COLO668 (cell line): ENCODE data around the gene DYNC1H1.
"Not testable (repeated sequence)": the region's sequence is repeated elsewhere in the genome, so short reads cannot be mapped to it uniquely, and the experiment has no call there.

ENCODE experiments used
- DNase-seq: peaks from one replicate; lab custom pipeline; 2025; ENCODE audit not compliant: unreplicated experiment; lab: John Stamatoyannopoulos, UW

DYNC1H1 gene

GRCh38 chr14:101962503-101962874 lies 1.9 kb upstream of the DYNC1H1 start:
- peak; percentile 95 for DNase-seq

DNA sequence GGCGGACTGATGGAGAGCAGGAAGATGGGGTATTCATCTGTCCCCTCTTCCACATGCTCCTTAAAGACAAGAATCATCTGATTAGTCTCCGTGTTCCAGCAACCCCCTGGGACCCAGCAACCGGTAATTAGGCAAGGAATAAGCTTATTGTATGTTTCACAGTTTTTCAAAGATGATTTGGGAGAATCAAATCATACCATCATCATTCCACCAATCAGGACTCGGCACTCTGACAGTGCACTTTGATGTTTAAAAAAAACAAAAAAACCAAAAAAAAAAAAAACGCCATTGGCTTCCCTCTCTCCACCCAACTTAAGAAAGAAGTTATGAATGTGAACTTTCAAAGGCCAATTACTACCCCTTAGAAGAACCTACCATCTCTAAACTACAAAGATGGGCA lies 1.3 kb upstream of the DYNC1H1 start:
- no peak for DNase-seq

DNA sequence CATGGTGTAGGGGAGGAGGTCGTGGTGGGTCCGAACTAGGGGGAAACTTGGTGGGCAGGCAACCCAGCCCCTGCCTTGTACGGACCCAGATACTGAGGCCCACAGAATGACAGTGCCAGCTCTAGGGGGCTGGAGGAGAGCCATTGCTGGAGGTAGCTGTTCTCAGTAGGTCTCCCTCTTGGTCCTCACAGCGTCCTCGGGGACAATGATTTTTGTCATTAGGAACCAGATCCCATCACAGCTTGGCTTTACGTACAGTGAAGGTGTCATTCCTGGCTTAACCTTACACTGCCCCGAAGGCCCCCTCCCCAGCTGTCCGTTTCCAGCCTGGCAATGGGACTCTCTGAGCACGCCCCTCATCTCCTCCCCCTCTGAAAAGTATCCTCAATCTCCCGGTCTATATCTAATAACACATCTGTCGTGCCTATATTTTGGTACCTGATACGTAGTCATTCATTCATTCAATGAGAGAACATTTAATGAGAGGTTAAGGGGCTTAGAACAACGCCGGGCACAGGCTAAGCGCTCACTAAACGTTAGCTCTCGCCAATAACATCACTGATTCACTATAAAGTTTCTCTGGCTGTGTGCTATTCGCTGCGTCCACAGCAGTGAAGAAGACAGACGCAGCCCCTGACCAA lies 597 bp upstream of the DYNC1H1 start:
- DNase-seq, result no peak

DNA sequence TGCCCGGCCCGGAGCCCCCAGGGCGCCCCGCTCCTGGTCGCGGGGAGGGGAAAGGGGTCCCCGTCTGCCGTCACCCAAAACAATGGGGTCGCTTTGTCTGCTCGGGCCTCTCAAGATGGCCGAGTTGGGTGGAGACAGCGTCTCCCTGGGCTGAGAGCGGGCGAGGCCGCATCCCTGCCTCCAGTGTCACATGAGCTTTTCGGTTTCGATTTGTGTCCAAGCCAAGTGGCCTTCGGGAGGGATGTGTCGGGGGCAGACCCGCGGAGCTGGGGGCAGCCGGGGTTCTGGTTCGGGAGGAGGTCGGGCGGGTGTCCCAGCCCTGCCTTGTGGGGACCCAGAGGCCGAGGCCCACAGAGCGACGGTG lies 790 bp downstream of the DYNC1H1 start:
- DNase-seq, result peak; percentile 72

DNA sequence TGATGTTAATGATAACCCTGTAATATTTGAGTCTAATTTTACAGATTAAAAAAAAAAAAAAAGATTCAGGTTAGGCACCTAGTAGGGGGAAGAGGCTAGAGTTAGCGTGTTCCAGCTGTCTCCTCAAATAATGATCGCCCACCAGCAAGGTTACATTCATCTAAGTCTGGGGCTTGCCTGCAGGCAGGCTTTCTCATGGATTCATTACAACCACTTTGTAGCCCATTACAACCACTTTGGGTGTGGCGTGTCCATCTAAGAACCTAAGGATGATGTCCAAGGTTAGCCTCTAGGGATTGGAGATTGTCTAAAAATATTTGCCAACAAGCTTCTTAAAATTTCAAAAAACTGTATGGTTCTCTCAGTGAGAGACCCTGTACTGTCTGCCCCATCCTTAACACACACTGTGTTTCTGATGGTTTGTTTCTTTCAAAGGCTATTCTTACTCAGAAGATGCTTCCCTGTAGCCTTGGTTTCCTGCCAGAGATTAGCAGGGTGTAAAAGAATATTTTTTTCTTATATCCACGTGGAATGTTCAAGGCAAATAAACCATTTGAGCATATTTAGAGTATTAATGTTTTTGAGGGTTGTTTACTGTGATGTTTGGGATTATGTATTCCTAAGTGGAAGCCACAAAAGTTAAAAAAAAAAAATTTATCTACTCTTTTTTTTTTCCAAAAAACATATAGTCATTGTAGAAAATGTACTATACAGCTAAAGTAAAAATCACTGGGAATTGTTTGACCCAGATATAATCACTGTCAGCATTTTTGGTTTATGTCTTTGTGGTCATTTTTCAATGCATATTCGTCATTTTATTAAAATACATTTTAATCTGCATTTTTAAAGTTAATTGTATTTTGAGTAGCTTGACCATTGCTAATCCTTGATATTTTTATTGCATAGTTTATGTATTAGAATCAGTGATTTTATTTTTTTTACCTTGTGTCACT lies 1.7 kb downstream of the DYNC1H1 start:
- no peak for DNase-seq

- DNase-seq, result no peak
Observed at GRCh38 chr14:101966742-101967141, 2.4 kb downstream of the DYNC1H1 start.

DNA sequence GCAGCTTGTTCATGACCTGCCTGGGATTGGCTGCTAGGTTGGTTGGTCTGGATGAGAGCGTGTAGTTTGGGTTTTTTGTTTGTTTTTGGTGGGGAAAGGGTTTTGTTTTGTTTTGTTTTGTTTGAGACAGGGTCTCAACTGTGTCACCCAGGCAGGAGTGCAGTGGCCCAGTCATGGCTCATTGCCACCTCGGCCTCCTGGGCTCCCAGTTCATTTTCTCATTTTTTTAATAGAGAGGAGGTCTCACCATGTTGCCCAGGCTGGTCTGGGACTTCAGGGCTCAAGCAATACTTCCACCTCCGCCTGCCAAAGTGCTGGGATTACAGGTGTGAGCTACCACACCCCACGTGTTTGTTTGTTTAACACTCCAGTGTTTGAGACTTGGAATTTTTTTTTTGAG lies 3.8 kb downstream of the DYNC1H1 start:
- DNase-seq, result no peak

GRCh38 chr14:101969481-101969880 lies 5.1 kb downstream of the DYNC1H1 start:
- no peak for DNase-seq

DNA sequence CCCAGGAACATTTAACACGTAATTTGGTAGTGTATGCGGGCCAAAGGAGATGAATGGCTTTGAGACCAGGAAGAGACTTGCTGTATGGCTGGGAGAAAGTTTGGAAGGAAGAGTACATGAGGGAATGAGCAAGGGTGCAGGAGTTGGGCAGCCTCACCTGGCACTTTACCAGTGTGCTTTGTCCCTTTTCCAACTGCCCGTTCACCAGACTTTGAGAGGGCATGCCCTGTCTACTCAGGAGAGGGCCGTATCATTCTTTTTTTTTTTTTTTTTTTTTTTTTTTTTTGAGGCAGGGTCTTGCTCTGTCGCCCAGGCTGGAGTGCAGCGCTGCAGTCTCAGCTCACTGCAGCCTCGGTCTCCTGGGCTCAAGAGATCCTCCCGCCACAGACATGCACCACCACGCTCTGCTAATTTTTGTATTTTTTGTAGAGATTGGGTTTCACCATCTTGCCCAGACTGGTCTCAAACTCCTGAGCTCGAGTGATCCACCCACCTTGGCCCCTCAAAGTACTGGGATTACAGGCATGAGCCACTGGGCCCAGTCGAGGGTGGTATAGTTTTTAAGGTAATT lies 6.5 kb downstream of the DYNC1H1 start:
- DNase-seq, result no peak

DNA sequence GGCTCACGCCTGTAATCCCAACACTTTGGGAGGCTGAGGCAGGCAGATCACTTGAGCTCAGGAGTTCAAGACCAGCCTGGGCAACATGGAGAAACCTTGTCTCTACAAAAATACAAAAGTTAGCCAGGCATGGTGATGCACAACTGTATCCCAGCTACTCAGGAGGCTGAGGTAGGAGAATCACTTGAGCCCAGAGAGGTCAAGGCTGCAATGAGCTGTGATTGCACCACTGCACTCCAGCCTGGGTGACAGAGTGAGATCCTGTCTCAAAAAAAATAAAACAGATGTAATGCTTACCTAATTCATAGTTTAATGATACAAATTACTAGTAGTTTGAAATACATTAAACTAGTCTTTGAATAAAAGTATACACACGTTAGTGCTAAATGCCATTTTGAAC lies 7.1 kb downstream of the DYNC1H1 start:
- not testable (repeated sequence) for DNase-seq

DNA sequence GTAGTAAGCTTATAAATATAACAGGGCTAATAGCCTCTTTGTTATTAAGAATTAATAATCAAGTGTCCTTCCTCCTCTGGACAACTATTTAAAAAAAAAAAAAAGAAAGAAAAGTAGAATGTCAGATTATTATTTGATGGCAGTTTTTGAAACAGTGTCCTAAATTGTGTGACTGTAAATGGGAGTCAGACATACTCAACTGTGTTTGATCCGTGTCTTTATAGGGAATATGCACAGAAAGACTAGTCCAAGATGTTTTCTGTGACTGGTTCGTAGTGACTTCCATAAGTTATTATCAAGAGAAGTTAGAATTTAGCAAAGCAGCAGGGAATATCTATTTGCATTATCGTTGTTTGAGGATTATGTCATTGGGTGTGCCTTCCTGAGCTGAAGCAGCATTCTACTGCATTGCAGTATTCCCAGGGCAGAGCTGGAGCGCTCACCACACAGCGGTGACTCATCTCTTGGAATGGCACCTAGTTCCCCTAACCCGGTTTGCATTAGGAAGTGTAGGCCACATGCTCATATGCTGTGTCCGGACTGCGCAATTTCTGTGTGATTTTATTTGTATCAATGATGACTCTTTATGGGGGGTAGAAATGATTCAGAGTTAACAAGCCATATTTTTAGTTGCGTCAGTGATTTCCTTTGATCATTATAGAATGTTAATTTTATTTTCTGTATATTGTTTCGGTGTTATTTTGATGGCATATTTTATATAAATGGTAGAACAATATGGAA lies 7.9 kb downstream of the DYNC1H1 start:
- peak; percentile 78 for DNase-seq

DNA sequence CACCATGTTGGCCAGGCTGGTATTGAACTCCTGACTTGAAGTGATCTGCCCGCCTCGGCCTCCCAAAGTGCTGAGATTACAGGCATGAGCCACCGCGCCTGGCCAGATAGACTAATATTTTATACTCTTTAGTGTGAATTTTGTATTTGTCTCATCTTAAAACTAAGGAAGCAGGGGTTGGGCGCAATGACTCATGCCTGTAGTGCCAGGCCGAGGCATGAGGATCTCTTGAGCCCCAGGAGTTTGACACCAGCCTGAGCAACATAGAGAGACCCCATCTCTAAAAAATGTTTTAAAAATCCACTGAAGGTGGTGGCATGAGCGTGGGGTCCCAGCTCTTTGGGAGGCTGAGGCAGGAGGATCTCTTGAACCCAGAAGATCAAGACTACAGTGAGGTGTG lies 9.0 kb downstream of the DYNC1H1 start:
- DNase-seq, result no peak

- no peak for DNase-seq
Observed at GRCh38 chr14:101975231-101975630, 10.9 kb downstream of the DYNC1H1 start.

- no peak for DNase-seq
Observed at GRCh38 chr14:101977311-101978071, 13.1 kb downstream of the DYNC1H1 start.

DNA sequence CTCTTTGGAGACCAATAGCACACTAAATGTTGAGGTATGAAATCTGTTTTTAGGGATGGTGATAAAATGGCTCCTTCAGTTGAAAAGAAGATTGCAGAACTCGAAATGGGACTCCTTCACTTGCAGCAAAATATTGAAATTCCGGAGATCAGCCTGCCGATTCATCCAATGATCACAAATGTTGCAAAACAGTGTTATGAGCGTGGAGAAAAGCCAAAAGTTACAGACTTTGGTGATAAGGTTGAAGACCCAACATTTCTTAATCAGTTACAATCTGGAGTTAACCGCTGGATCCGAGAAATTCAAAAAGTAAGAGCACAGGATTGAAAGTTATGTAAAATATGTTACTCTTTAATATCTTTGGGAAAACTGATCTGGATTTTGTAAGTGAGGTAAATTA lies 15.3 kb downstream of the DYNC1H1 start:
- no peak for DNase-seq

GRCh38 chr14:101980251-101980650 lies 15.9 kb downstream of the DYNC1H1 start:
- no peak for DNase-seq

GRCh38 chr14:101980700-101981099 lies 16.3 kb downstream of the DYNC1H1 start:
- DNase-seq, result no peak

GRCh38 chr14:101982621-101983020 lies 18.2 kb downstream of the DYNC1H1 start:
- no peak for DNase-seq

DNA sequence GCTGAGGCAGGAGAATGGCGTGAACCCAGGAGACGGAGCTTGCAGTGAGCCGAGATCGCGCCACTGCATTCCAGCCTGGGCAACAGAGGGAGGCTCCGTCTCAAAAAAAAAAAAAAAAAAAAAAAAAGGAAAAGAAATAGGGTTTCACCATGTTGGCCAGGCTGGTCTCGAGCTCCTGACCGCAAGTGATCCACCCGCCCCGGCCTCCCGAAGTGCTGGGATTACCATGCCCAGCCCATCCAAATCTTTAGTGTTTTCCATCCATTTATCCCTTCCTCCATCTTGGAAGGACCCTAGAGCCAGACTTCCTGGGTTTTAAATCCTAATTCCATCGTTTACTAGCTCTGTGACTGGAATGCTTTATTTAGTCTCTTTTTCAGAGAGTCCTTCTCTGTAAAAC lies 20.5 kb downstream of the DYNC1H1 start:
- DNase-seq, result not testable (repeated sequence)

GRCh38 chr14:101985957-101986356 lies 21.6 kb downstream of the DYNC1H1 start:
- no peak for DNase-seq

- no peak for DNase-seq
Observed at GRCh38 chr14:101986953-101987352, 22.6 kb downstream of the DYNC1H1 start.
